Lower leg skin (tissue), 4 donors: Measurements from ENCODE around the gene TOX4. TPM values are rescaled to one million over a fixed set of nuclear protein-coding genes. Genes with fewer than 3 reads are reported as not detected.
"Not testable (repeated sequence)": the region's sequence is repeated elsewhere in the genome, so short reads cannot be mapped to it uniquely, and the experiment has no call there.

Source experiments
- DNase-seq, 2 donors: peaks; one replicate each; pipeline ENCODE4 v3.0.0-alpha.2; 2019; ENCODE audit warnings: low spot score in 2 of 2
- H3K4me3 ChIP-seq: fragments of 200-600 bp; sonication (generic); 2 replicates; pipeline ENCODE4 v1.5.1; 2017; ENCODE audit warnings: mild to moderate bottlenecking, low read depth; ENCODE audit not compliant: poor library complexity, severe bottlenecking
- POLR2A ChIP-seq, 2 donors: fragments of 450-650 bp; IDR thresholded peaks; one replicate each; pipeline ENCODE4 v1.6.1; 2016 to 2017; ENCODE audit warnings: antibody characterized with exemption in 2 of 2, mild to moderate bottlenecking in 1 of 2, moderate library complexity in 1 of 2
- WGBS, 2 donors: methylation state at CpG; one replicate each; pipeline ENCODE4 v1.1.5; 2018; 5-methylcytosine and 5-hydroxymethylcytosine counted together
- intact Hi-C: fragments of 100-400 bp; cut with DNase I; formaldehyde crosslinking; loops from one replicate; pipeline ENCODE4 v1.15.0; 2023; ENCODE audit warnings: low total_unique reads
- total RNA-seq, 4 donors: library from RNA; depleted of rRNA; stranded (reverse); fragments of >200 nt; gene quantifications; one replicate each; pipeline ENCODE4 v1.1.0, GENCODE V29; 2016
- TF ChIP-seq, protein P1 (sequence below), 3 donors: fragments of 450-650 bp; IDR thresholded peaks; one replicate each; pipeline ENCODE4 v1.5.1; 2016; ENCODE audit warnings: antibody characterized with exemption in 3 of 3, mild to moderate bottlenecking in 3 of 3, moderate library complexity in 2 of 3

The TOX4 gene
- total RNA-seq, 4 donors from 2014 or later, result 69.8 to 94.9 (median 75.7) TPM

DNA sequence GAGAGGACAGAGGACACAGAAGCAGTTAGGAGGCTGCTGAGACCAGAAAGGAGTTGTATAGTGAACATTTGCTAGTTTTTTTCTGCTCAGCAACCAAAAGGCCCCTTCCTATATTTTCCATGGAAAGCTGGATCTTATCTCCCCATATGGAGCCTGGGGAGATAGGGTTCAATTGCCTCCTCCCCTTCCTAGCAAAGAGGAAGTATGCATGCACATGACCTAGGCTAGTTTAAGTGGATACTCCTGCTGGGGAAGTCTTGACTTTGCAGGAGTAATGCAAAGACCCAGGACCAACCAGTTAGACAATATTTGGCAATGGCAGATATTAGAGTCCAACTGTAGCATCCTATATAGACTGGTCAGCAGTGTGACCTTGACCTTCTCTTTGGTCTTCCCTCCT is 36.1 kb upstream of the TOX4 start:
- intact Hi-C loops, result no loop called here
- no peak overlapping the region for H3K4me3 ChIP-seq
- no peak for TF ChIP-seq POLR2A (IDR thresholded peaks at IDR 0.05)
- TF ChIP-seq, protein P1, sequence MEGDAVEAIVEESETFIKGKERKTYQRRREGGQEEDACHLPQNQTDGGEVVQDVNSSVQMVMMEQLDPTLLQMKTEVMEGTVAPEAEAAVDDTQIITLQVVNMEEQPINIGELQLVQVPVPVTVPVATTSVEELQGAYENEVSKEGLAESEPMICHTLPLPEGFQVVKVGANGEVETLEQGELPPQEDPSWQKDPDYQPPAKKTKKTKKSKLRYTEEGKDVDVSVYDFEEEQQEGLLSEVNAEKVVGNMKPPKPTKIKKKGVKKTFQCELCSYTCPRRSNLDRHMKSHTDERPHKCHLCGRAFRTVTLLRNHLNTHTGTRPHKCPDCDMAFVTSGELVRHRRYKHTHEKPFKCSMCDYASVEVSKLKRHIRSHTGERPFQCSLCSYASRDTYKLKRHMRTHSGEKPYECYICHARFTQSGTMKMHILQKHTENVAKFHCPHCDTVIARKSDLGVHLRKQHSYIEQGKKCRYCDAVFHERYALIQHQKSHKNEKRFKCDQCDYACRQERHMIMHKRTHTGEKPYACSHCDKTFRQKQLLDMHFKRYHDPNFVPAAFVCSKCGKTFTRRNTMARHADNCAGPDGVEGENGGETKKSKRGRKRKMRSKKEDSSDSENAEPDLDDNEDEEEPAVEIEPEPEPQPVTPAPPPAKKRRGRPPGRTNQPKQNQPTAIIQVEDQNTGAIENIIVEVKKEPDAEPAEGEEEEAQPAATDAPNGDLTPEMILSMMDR (IDR thresholded peaks at IDR 0.05), result no peak
- no peak for DNase-seq

DNA sequence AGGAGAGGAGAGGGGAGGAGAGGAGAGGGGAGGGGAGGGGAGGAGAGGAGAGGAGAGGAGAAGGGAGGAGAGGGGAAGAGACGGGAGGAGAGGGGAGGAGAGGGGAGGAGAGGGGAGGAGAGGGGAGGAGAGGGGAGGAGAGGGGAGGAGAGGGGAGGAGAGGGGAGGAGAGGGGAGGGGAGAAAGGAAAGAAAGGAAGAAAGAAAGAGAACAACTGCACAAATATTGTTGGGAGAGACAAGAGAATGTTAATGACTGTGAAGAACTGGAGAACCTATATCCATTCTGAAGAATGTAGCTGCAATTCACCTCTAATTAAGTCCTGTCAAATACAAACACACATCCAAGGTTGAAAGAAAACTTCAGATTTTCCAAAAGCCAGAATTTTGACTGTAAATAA is 34.3 kb upstream of the TOX4 start:
- H3K4me3 ChIP-seq, intact Hi-C loops, DNase-seq: not testable (repeated sequence)
- WGBS, 2 donors, result 0 to 67% methylated on average over 1 of the region's 1 CpG

DNA sequence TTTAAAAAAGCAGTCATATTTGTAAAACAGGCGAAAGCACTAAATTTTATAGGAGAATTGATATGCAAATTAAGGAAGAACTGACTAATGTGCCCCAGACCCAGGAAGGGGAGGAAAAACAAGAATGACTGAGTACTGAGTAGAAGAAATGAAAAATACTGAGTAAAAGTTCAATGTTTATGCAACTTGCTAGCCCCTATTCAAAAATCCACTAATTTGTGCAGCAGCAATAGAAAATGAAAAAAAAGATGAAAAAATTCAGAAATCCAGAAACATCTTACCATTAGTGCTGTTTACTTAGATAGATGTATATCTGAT is 27.1 kb upstream of the TOX4 start:
- H3K4me3 ChIP-seq, result no peak overlapping the region
- 77 to 86% methylated on average over 1 of the region's 1 CpG for WGBS, 2 donors
- DNase-seq, result no peak
- TF ChIP-seq POLR2A (IDR thresholded peaks at IDR 0.05), result no peak
- TF ChIP-seq, protein P1 (IDR thresholded peaks at IDR 0.05), result no peak
- intact Hi-C loops, result no loop called here

DNA sequence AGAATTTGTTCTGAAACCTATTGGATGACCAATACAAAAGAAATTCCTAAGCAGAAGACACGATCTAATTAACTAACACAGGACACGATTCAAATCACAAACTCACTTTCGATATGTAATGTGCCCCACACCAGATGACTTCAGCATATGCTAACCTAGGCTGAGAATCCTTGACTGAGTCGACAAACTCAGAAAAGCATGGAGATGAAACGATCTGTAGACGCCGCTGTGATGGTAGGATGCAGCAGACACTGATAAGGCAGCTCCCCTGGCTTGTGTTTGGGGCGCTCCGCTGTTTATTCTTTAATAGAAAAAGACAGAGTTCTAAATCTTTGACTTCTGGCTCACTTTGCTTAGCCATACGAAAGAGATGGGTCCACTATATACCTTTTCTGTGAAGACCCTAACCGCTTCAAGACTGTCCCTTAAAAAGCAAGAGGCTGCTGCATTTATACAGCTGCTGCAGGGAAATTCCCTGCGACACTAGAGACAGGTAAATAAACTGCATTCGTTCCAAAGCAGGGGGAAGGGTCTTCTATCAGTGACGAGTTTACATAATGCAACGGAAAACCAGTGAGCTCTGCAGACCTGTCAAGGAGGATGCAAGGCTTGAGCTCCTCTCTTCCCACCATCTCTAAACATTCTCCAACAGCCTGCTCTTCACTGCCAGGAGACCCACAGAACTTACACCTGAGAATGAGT is 22.0 kb upstream of the TOX4 start:
- intact Hi-C loops, result no loop called here
- no peak for TF ChIP-seq POLR2A (IDR thresholded peaks at IDR 0.05)
- TF ChIP-seq, protein P1 (IDR thresholded peaks at IDR 0.05), result no peak
- DNase-seq, result no peak
- 17 to 21% methylated on average over 15 of the region's 15 CpGs for WGBS, 2 donors
- peak overlapping the region; percentile 73 for H3K4me3 ChIP-seq

DNA sequence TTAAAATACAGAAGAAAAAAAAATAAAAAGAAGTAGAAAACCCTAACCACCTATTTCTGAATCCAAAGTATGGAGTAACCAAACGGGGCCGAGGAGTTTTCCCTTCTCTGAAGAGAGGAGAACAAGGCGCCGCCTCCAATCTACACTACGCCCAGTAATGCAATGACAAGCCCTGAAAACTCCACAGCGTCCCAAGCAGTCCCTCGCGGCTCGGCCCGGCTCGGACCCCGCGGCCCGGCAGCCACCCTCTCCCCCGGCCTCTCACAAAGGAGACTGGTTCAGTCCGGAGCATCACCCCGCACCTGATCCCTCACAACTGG is 21.4 kb upstream of the TOX4 start:
- intact Hi-C loops, result no loop called here
- DNase-seq, result no peak
- 0 to 1% methylated on average over 17 of the region's 17 CpGs for WGBS, 2 donors
- TF ChIP-seq POLR2A (IDR thresholded peaks at IDR 0.05), result no peak
- TF ChIP-seq, protein P1 (IDR thresholded peaks at IDR 0.05), result no peak
- peak overlapping the region; percentile 73 for H3K4me3 ChIP-seq

DNA sequence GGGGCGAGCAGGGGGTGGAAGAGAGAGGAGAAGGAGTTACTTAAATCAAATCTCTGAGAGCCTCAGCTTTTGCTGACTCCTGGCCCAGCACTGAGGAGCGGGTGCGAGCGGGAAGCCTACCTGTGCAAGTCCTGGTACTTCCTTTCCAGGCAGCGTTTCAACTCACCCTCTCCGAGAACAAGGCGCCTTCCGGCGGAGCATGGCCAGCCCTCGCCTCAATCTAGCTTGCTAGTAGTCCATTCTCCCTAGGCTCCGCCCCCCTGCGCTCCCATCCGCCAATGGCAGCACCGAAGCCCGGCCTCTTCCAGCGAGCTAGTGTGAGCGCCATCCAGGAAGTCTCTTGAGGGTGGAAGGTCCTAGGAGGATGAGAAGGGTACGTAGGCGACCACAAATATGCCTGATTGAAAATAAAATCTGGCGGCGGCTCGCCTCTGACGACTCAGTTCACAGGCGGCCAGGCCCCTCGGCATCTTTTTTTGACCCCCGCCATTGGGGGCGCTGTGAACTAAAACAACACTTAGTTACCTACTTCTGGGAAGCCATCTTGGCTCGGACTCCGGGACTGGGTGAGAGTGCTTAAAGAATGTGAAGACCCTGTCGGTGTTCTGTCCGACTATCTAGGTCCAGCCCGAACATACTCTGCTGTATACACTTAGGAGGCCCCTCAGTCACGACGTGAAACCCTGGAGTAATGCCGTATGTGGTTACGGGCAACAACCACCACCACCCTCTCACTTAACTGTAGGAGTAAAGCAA is 20.9 kb upstream of the TOX4 start, which contains the start of gene CHD8:
Gene CHD8 (minus strand): TSS at position 212 of the 756 bp plus-strand sequence. CDS start 24,480 bp downstream, outside the sequence.
- TF ChIP-seq POLR2A (IDR thresholded peaks at IDR 0.05), result no peak
- TF ChIP-seq, protein P1 (IDR thresholded peaks at IDR 0.05), result peak in 1 of 3 donors; percentile 15
- peak; percentile 100 for DNase-seq
- intact Hi-C loops, result no loop called here
- H3K4me3 ChIP-seq, result peak within 1 kb of the TSS; percentile 73
- 0 to 1% methylated on average over 29 to 36 of the region's 36 CpGs for WGBS, 2 donors
